ENCODE results near the gene ERP44.
"Not testable (repeated sequence)": the region's sequence is repeated elsewhere in the genome, so short reads cannot be mapped to it uniquely, and the experiment has no call there.

Gene ERP44

GRCh38 chr9:100091650-100092049 lies 7.2 kb downstream of the ERP44 start:
- Histone ChIP-seq H3K4me1 (peaks cover 5% of the 10 kb centered on the region), H3K4me3 (no peak overlapping the region), H3K27me3 (ENCODE audit: low read depth) (no peaks in the 10 kb centered on the region), H3K9me3 (no peaks in the 10 kb centered on the region), H3K36me3 (replicated peaks) (no peaks in the 10 kb centered on the region)
- in situ Hi-C loops (cut with MboI; ENCODE audit: low sequenced_read_pairs), result no loop called here
- DNase-seq (ENCODE audit: low spot score in 2 of 2), result no peak

GRCh38 chr9:100090880-100091279 lies 7.9 kb downstream of the ERP44 start:
- H3K36me3 ChIP-seq (replicated peaks), result no peaks in the 10 kb centered on the region
- H3K4me3 ChIP-seq, result no peak overlapping the region
- H3K9me3 ChIP-seq, result no peaks in the 10 kb centered on the region
- in situ Hi-C loops (cut with MboI; ENCODE audit: low sequenced_read_pairs), result no loop called here
- no peak for DNase-seq (ENCODE audit: low spot score in 2 of 2)
- H3K27me3 ChIP-seq (ENCODE audit: low read depth), result no peaks in the 10 kb centered on the region
- peaks cover 1% of the 10 kb centered on the region for H3K4me1 ChIP-seq

- no peak overlapping the region for H3K4me3 ChIP-seq
- no peaks in the 10 kb centered on the region for H3K27me3 ChIP-seq (ENCODE audit: low read depth)
- peaks cover 19% of the 10 kb centered on the region for H3K4me1 ChIP-seq
- H3K9me3 ChIP-seq, result no peaks in the 10 kb centered on the region
- DNase-seq (ENCODE audit: low spot score in 2 of 2), result no peak
- in situ Hi-C loops (cut with MboI; ENCODE audit: low sequenced_read_pairs), result no loop called here
- no peaks in the 10 kb centered on the region for H3K36me3 ChIP-seq (replicated peaks)
Observed at GRCh38 chr9:100088202-100088601, 10.6 kb downstream of the ERP44 start.

GRCh38 chr9:100087218-100087617 lies 11.6 kb downstream of the ERP44 start:
- Histone ChIP-seq H3K9me3 (no peaks in the 10 kb centered on the region), H3K36me3 (replicated peaks) (no peaks in the 10 kb centered on the region), H3K4me3 (no peak overlapping the region), H3K4me1 (peaks cover 24% of the 10 kb centered on the region), H3K27me3 (ENCODE audit: low read depth) (no peaks in the 10 kb centered on the region)
- in situ Hi-C loops (cut with MboI; ENCODE audit: low sequenced_read_pairs), result no loop called here
- DNase-seq (ENCODE audit: low spot score in 2 of 2), result no peak

GRCh38 chr9:100086097-100086635 lies 12.6 kb downstream of the ERP44 start:
- no peaks in the 10 kb centered on the region for H3K9me3 ChIP-seq
- peaks cover 24% of the 10 kb centered on the region for H3K4me1 ChIP-seq
- no peaks in the 10 kb centered on the region for H3K36me3 ChIP-seq (replicated peaks)
- H3K4me3 ChIP-seq, result no peak overlapping the region
- DNase-seq (ENCODE audit: low spot score in 2 of 2), result no peak
- in situ Hi-C loops (cut with MboI; ENCODE audit: low sequenced_read_pairs), result no loop called here
- H3K27me3 ChIP-seq (ENCODE audit: low read depth), result no peaks in the 10 kb centered on the region

GRCh38 chr9:100084734-100085133 lies 14.1 kb downstream of the ERP44 start:
- no peaks in the 10 kb centered on the region for H3K9me3 ChIP-seq
- in situ Hi-C loops (cut with MboI; ENCODE audit: low sequenced_read_pairs), result no loop called here
- H3K4me1 ChIP-seq, result peaks cover 24% of the 10 kb centered on the region
- H3K4me3 ChIP-seq, result no peak overlapping the region
- H3K36me3 ChIP-seq (replicated peaks), result no peaks in the 10 kb centered on the region
- H3K27me3 ChIP-seq (ENCODE audit: low read depth), result no peaks in the 10 kb centered on the region
- no peak for DNase-seq (ENCODE audit: low spot score in 2 of 2)

- no peak for DNase-seq (ENCODE audit: low spot score in 2 of 2)
- in situ Hi-C loops (cut with MboI; ENCODE audit: low sequenced_read_pairs), result no loop called here
- H3K36me3 ChIP-seq (replicated peaks), result no peaks in the 10 kb centered on the region
- H3K4me3 ChIP-seq, result no peak overlapping the region
- no peaks in the 10 kb centered on the region for H3K9me3 ChIP-seq
- no peaks in the 10 kb centered on the region for H3K27me3 ChIP-seq (ENCODE audit: low read depth)
- peaks cover 24% of the 10 kb centered on the region for H3K4me1 ChIP-seq
Observed at GRCh38 chr9:100084128-100084453, 14.7 kb downstream of the ERP44 start.

GRCh38 chr9:100083448-100084127 lies 15.2 kb downstream of the ERP44 start:
- no peaks in the 10 kb centered on the region for H3K36me3 ChIP-seq (replicated peaks)
- no peak overlapping the region for H3K4me3 ChIP-seq
- H3K9me3 ChIP-seq, result no peaks in the 10 kb centered on the region
- in situ Hi-C loops (cut with MboI; ENCODE audit: low sequenced_read_pairs), result no loop called here
- H3K27me3 ChIP-seq (ENCODE audit: low read depth), result no peaks in the 10 kb centered on the region
- peak; percentile 31 to 81 for DNase-seq (ENCODE audit: low spot score in 2 of 2)
- peaks cover 24% of the 10 kb centered on the region for H3K4me1 ChIP-seq

- peaks cover 24% of the 10 kb centered on the region for H3K4me1 ChIP-seq
Observed at GRCh38 chr9:100082782-100083181, 16.0 kb downstream of the ERP44 start.

GRCh38 chr9:100076256-100076655 lies 22.5 kb downstream of the ERP44 start:
- DNase-seq (ENCODE audit: low spot score in 2 of 2); H3K27me3 ChIP-seq (ENCODE audit: low read depth); H3K9me3 ChIP-seq; H3K4me1 ChIP-seq; H3K36me3 ChIP-seq (replicated peaks); in situ Hi-C loops (cut with MboI; ENCODE audit: low sequenced_read_pairs); H3K4me3 ChIP-seq: not testable (repeated sequence)

More at GRCh38 chr9:100082782-100083181, 16.0 kb downstream of the ERP44 start:
- no peak for DNase-seq (ENCODE audit: low spot score in 2 of 2)
- no peaks in the 10 kb centered on the region for H3K36me3 ChIP-seq (replicated peaks)
- no peaks in the 10 kb centered on the region for H3K27me3 ChIP-seq (ENCODE audit: low read depth)
- H3K9me3 ChIP-seq, result no peaks in the 10 kb centered on the region
- H3K4me3 ChIP-seq, result no peak overlapping the region
- in situ Hi-C loops (cut with MboI; ENCODE audit: low sequenced_read_pairs), result no loop called here

- in situ Hi-C loops (cut with MboI; ENCODE audit: low sequenced_read_pairs), result no loop called here
- no peaks in the 10 kb centered on the region for H3K36me3 ChIP-seq (replicated peaks)
Observed at GRCh38 chr9:100074989-100075388, 23.8 kb downstream of the ERP44 start.

GRCh38 chr9:100074093-100074492 lies 24.7 kb downstream of the ERP44 start:
- in situ Hi-C loops (cut with MboI; ENCODE audit: low sequenced_read_pairs), result no loop called here
- Histone ChIP-seq H3K36me3 (replicated peaks) (no peaks in the 10 kb centered on the region), H3K4me3 (no peak overlapping the region), H3K4me1 (no peaks in the 10 kb centered on the region), H3K27me3 (ENCODE audit: low read depth) (no peaks in the 10 kb centered on the region), H3K9me3 (no peaks in the 10 kb centered on the region)
- DNase-seq (ENCODE audit: low spot score in 2 of 2), result no peak

More at GRCh38 chr9:100074989-100075388, 23.8 kb downstream of the ERP44 start:
- Histone ChIP-seq H3K9me3 (no peaks in the 10 kb centered on the region), H3K4me1 (no peaks in the 10 kb centered on the region), H3K4me3 (no peak overlapping the region), H3K27me3 (ENCODE audit: low read depth) (no peaks in the 10 kb centered on the region)
- no peak for DNase-seq (ENCODE audit: low spot score in 2 of 2)

GRCh38 chr9:100072805-100073204 lies 26.0 kb downstream of the ERP44 start:
- H3K27me3 ChIP-seq (ENCODE audit: low read depth), result no peaks in the 10 kb centered on the region
- no peak overlapping the region for H3K4me3 ChIP-seq
- H3K4me1 ChIP-seq, result no peaks in the 10 kb centered on the region
- no peak for DNase-seq (ENCODE audit: low spot score in 2 of 2)
- H3K36me3 ChIP-seq (replicated peaks), result no peaks in the 10 kb centered on the region
- H3K9me3 ChIP-seq, result no peaks in the 10 kb centered on the region
- in situ Hi-C loops (cut with MboI; ENCODE audit: low sequenced_read_pairs), result no loop called here

- in situ Hi-C loops (cut with MboI; ENCODE audit: low sequenced_read_pairs), result no loop called here
- no peaks in the 10 kb centered on the region for H3K27me3 ChIP-seq (ENCODE audit: low read depth)
- peaks cover 4% of the 10 kb centered on the region for H3K4me1 ChIP-seq
- no peaks in the 10 kb centered on the region for H3K36me3 ChIP-seq (replicated peaks)
- DNase-seq (ENCODE audit: low spot score in 2 of 2), result no peak
- no peaks in the 10 kb centered on the region for H3K9me3 ChIP-seq
- no peak overlapping the region for H3K4me3 ChIP-seq
Observed at GRCh38 chr9:100071271-100071670, 27.5 kb downstream of the ERP44 start.

All from HAP-1 (cell line).